GM23338 (cell line): ENCODE data around the gene HACD3. TPM values are rescaled to one million over a fixed set of nuclear protein-coding genes. Genes with fewer than 3 reads are reported as not detected.

Source experiments
- ATAC-seq: fragments of 200-7000 bp; cut with Tn5 transposase; 3 replicates; pipeline ENCODE4 v1.9.1; 2020
- DNase-seq: peaks from one replicate; pipeline ENCODE4 v3.0.0-alpha.2; 2015; ENCODE audit warnings: low spot score
- H2AFZ ChIP-seq: fragments of 200-600 bp; sonication (generic); 2 replicates; pipeline ENCODE4 v1.8.0; 2016; ENCODE audit warnings: antibody characterized with exemption, mild to moderate bottlenecking, moderate library complexity
- H3F3A ChIP-seq: fragments of 200-600 bp; sonication (generic); replicated peaks from 2 replicates; pipeline ENCODE4 v1.8.0; 2017; ENCODE audit warnings: antibody characterized with exemption, mixed run types, low read depth
- H3K27ac ChIP-seq: fragments of 200-600 bp; sonication (generic); 2 replicates; pipeline ENCODE4 v1.6.1; 2016; ENCODE audit warnings: low read depth
- H3K27me3 ChIP-seq: fragments of 200-600 bp; sonication (generic); 2 replicates; pipeline ENCODE4 v1.8.0; 2016; ENCODE audit warnings: mild to moderate bottlenecking, mixed run types, moderate library complexity; ENCODE audit not compliant: insufficient read depth
- H3K36me3 ChIP-seq: fragments of 200-600 bp; sonication (generic); 2 replicates; pipeline ENCODE4 v1.8.0; 2016; ENCODE audit warnings: mild to moderate bottlenecking; ENCODE audit not compliant: insufficient read depth
- H3K4me1 ChIP-seq: fragments of 200-600 bp; sonication (generic); 2 replicates; pipeline ENCODE4 v1.8.0; 2016; ENCODE audit warnings: mild to moderate bottlenecking, moderate library complexity; ENCODE audit not compliant: insufficient read depth
- H3K4me2 ChIP-seq: fragments of 200-600 bp; sonication (generic); 2 replicates; pipeline ENCODE4 v1.7.1; 2017; ENCODE audit warnings: mixed run types
- H3K4me3 ChIP-seq: fragments of 200-600 bp; sonication (generic); 2 replicates; pipeline ENCODE4 v1.6.1; 2016; ENCODE audit warnings: mixed run types
- H3K79me2 ChIP-seq: fragments of 200-600 bp; sonication (generic); replicated peaks from 2 replicates; pipeline ENCODE4 v1.8.0; 2017; ENCODE audit warnings: mild to moderate bottlenecking; ENCODE audit not compliant: insufficient read depth
- H3K9me2 ChIP-seq: fragments of 200-600 bp; sonication (generic); 2 replicates; pipeline ENCODE4 v1.8.0; 2017; ENCODE audit not compliant: insufficient read depth
- H4K20me1 ChIP-seq: fragments of 200-600 bp; sonication (generic); replicated peaks from 2 replicates; pipeline ENCODE4 v1.8.0; 2017; ENCODE audit warnings: mild to moderate bottlenecking; ENCODE audit not compliant: insufficient read depth
- H3K27ac Mint-ChIP-seq: 2 replicates; pipeline ENCODE4 v1.8.0; 2020; ENCODE audit warnings: inconsistent platforms, mild to moderate bottlenecking, moderate library complexity, mixed read lengths
- H3K27me3 Mint-ChIP-seq: 3 replicates; pipeline ENCODE4 v1.8.0; 2022; ENCODE audit warnings: low read depth, mild to moderate bottlenecking, moderate library complexity, mixed read lengths, inconsistent platforms; ENCODE audit not compliant: insufficient read depth, poor library complexity
- H3K36me3 Mint-ChIP-seq: 3 replicates; pipeline ENCODE4 v1.8.0; 2021; ENCODE audit warnings: low read depth, mild to moderate bottlenecking, inconsistent platforms, moderate library complexity, mixed read lengths
- H3K4me1 Mint-ChIP-seq: 3 replicates; pipeline ENCODE4 v1.8.0; 2020; ENCODE audit warnings: mild to moderate bottlenecking, inconsistent platforms, mixed read lengths
- H3K4me3 Mint-ChIP-seq: 3 replicates; pipeline ENCODE4 v1.8.0; 2021; ENCODE audit warnings: moderate library complexity, mild to moderate bottlenecking, inconsistent platforms, mixed read lengths
- H3K9me3 Mint-ChIP-seq: 3 replicates; pipeline ENCODE4 v1.8.0; 2020; ENCODE audit warnings: moderate library complexity, mild to moderate bottlenecking, inconsistent platforms, mixed read lengths
- CREB1 ChIP-seq: fragments of 250-450 bp; sonication (Bioruptor Pico); IDR thresholded peaks from 2 replicates; pipeline ENCODE4 v1.5.0; 2020; ENCODE audit warnings: low read depth, mild to moderate bottlenecking, moderate library complexity
- CTCF ChIP-seq, 2 experiments: fragments of 200-600 bp in 1 of 2; sonication (generic) in 1 of 2; conservative IDR thresholded peaks; 2 replicates each; pipeline versions ENCODE4 v1.5.1 to v1.6.1; 2016 to 2017; ENCODE audit warnings: antibody characterized with exemption in 2 of 2, low read depth in 2 of 2, mild to moderate bottlenecking in 2 of 2, moderate library complexity in 1 of 2
- EZH2 ChIP-seq: fragments of 200-600 bp; sonication (generic); IDR thresholded peaks from one replicate; pipeline ENCODE4 v1.8.0; 2017; ENCODE audit warnings: antibody characterized with exemption, mild to moderate bottlenecking, low read depth; ENCODE audit not compliant: unreplicated experiment
- EZH2phosphoT487 ChIP-seq: fragments of 200-600 bp; sonication (generic); IDR thresholded peaks from one replicate; pipeline ENCODE4 v1.8.1; 2018; ENCODE audit warnings: antibody characterized with exemption; ENCODE audit not compliant: unreplicated experiment
- JUNB ChIP-seq: IDR thresholded peaks from one replicate; pipeline ENCODE4 v1.6.1; 2016; ENCODE audit warnings: antibody characterized with exemption; ENCODE audit not compliant: unreplicated experiment
- NANOG ChIP-seq: IDR thresholded peaks from 2 replicates; pipeline ENCODE4 v1.6.1; 2016; ENCODE audit warnings: antibody characterized with exemption, borderline replicate concordance
- POLR2AphosphoS5 ChIP-seq: IDR thresholded peaks from 2 replicates; pipeline ENCODE4 v1.6.1; 2016; ENCODE audit warnings: antibody characterized with exemption, low read depth
- REST ChIP-seq: IDR thresholded peaks from one replicate; pipeline ENCODE4 v1.6.1; 2018; ENCODE audit warnings: antibody characterized with exemption; ENCODE audit not compliant: unreplicated experiment
- STAT1 ChIP-seq: IDR thresholded peaks from one replicate; pipeline ENCODE4 v1.6.1; 2016; ENCODE audit warnings: antibody characterized with exemption; ENCODE audit not compliant: unreplicated experiment
- ZNF114 ChIP-seq: fragments of 250-450 bp; sonication (Bioruptor Pico); IDR thresholded peaks from 2 replicates; pipeline ENCODE4 v1.5.0; 2020; ENCODE audit warnings: mild to moderate bottlenecking, moderate library complexity
- ZNF331 ChIP-seq: fragments of 250-450 bp; sonication (Bioruptor Pico); IDR thresholded peaks from 2 replicates; pipeline ENCODE4 v1.5.0; 2020; ENCODE audit warnings: low read depth, mild to moderate bottlenecking, moderate library complexity
- polyA plus RNA-seq: library from polyadenylated mRNA; unstranded; fragments of >200 nt; fragmentation: Nextera tagmentation; extraction: Ambion mirVana; gene quantifications from 2 replicates; pipeline ENCODE4 v1.2.1, GENCODE V29; 2016
- total RNA-seq: library from RNA; depleted of rRNA; stranded (reverse); fragments of >200 nt; shearing (Covaris generic); gene quantifications from 2 replicates; pipeline ENCODE4 v1.2.3, GENCODE V29; 2014
- TF ChIP-seq, protein P1 (sequence below): fragments of 250-450 bp; sonication (Bioruptor Pico); IDR thresholded peaks from 2 replicates; pipeline ENCODE4 v1.5.0; 2020; ENCODE audit warnings: mild to moderate bottlenecking, moderate library complexity
- TF ChIP-seq, protein P2 (sequence below): IDR thresholded peaks from 2 replicates; pipeline ENCODE4 v1.6.1; 2016; ENCODE audit warnings: antibody characterized with exemption

HACD3 gene
- total and polyA plus RNA-seq, 2 experiments from 2014 or later: 123 to 131 TPM

DNA sequence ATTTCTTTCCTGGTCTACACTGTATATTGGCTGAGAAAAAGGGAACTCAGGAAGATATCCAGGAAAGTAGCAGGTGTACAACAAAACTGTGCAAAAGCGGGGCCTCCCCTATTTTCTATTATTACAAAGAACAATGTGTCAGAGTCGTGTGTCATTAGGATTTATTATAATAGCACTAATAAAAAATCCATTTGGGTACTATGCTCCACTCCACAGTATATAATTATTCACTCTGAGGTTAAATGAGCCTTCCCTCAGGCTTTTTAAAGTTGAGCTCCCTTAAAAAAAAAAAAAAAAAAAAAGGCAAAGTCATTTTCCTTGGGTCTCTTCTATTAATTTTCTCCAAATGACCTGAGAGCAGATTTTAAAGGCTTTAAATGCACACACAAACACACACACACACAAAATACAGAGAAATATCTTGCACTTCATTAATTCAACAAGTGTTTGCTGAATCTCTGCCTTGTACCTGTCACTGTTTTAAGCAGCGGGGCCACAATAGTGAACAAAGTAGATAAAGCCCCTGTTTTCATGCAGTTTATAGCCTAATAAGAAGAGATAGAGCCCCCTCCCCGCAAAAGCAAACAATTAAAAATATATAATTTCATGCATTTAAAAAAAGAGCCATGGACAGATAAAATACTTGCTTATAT lies 11.5 kb upstream of the HACD3 start:
- no peak for TF ChIP-seq POLR2AphosphoS5
- no peak for TF ChIP-seq ZNF331
- TF ChIP-seq EZH2phosphoT487: no peak
- TF ChIP-seq, protein P1, sequence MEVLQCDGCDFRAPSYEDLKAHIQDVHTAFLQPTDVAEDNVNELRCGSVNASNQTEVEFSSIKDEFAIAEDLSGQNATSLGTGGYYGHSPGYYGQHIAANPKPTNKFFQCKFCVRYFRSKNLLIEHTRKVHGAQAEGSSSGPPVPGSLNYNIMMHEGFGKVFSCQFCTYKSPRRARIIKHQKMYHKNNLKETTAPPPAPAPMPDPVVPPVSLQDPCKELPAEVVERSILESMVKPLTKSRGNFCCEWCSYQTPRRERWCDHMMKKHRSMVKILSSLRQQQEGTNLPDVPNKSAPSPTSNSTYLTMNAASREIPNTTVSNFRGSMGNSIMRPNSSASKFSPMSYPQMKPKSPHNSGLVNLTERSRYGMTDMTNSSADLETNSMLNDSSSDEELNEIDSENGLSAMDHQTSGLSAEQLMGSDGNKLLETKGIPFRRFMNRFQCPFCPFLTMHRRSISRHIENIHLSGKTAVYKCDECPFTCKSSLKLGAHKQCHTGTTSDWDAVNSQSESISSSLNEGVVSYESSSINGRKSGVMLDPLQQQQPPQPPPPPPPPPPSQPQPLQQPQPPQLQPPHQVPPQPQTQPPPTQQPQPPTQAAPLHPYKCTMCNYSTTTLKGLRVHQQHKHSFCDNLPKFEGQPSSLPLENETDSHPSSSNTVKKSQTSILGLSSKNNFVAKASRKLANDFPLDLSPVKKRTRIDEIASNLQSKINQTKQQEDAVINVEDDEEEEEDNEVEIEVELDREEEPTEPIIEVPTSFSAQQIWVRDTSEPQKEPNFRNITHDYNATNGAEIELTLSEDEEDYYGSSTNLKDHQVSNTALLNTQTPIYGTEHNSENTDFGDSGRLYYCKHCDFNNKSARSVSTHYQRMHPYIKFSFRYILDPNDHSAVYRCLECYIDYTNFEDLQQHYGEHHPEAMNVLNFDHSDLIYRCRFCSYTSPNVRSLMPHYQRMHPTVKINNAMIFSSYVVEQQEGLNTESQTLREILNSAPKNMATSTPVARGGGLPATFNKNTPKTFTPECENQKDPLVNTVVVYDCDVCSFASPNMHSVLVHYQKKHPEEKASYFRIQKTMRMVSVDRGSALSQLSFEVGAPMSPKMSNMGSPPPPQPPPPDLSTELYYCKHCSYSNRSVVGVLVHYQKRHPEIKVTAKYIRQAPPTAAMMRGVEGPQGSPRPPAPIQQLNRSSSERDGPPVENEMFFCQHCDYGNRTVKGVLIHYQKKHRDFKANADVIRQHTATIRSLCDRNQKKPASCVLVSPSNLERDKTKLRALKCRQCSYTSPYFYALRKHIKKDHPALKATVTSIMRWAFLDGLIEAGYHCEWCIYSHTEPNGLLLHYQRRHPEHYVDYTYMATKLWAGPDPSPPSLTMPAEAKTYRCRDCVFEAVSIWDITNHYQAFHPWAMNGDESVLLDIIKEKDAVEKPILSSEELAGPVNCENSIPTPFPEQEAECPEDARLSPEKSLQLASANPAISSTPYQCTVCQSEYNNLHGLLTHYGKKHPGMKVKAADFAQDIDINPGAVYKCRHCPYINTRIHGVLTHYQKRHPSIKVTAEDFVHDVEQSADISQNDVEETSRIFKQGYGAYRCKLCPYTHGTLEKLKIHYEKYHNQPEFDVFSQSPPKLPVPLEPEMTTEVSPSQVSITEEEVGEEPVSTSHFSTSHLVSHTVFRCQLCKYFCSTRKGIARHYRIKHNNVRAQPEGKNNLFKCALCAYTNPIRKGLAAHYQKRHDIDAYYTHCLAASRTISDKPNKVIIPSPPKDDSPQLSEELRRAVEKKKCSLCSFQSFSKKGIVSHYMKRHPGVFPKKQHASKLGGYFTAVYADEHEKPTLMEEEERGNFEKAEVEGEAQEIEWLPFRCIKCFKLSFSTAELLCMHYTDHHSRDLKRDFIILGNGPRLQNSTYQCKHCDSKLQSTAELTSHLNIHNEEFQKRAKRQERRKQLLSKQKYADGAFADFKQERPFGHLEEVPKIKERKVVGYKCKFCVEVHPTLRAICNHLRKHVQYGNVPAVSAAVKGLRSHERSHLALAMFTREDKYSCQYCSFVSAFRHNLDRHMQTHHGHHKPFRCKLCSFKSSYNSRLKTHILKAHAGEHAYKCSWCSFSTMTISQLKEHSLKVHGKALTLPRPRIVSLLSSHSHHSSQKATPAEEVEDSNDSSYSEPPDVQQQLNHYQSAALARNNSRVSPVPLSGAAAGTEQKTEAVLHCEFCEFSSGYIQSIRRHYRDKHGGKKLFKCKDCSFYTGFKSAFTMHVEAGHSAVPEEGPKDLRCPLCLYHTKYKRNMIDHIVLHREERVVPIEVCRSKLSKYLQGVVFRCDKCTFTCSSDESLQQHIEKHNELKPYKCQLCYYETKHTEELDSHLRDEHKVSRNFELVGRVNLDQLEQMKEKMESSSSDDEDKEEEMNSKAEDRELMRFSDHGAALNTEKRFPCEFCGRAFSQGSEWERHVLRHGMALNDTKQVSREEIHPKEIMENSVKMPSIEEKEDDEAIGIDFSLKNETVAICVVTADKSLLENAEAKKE (CRISPR knock-in tag): no peak
- TF ChIP-seq REST: no peak
- TF ChIP-seq CREB1 (CRISPR knock-in tag): no peak
- TF ChIP-seq, protein P2, sequence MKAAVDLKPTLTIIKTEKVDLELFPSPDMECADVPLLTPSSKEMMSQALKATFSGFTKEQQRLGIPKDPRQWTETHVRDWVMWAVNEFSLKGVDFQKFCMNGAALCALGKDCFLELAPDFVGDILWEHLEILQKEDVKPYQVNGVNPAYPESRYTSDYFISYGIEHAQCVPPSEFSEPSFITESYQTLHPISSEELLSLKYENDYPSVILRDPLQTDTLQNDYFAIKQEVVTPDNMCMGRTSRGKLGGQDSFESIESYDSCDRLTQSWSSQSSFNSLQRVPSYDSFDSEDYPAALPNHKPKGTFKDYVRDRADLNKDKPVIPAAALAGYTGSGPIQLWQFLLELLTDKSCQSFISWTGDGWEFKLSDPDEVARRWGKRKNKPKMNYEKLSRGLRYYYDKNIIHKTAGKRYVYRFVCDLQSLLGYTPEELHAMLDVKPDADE: no peak
- TF ChIP-seq ZNF114: no peak
- no peak for TF ChIP-seq NANOG
- no peak for TF ChIP-seq JUNB
- TF ChIP-seq EZH2: no peak
- TF ChIP-seq CTCF (conservative IDR thresholded peaks at IDR 0.05; ENCODE audit: low read depth in 2 of 2): no peak
- TF ChIP-seq STAT1: no peak

More for the DNA sequence above, 11.5 kb upstream of the HACD3 start:
- no peaks in the 10 kb centered on the region for H3K9me3 Mint-ChIP-seq
- H3K4me2 ChIP-seq: no peak overlapping the region
- no peak for DNase-seq
- peaks cover 26% of the 10 kb centered on the region for H3K79me2 ChIP-seq
- peaks cover 6% of the 10 kb centered on the region; the same call in 1 of the 2 replicates for H3F3A ChIP-seq
- H3K27me3 ChIP-seq: no peaks in the 10 kb centered on the region
- H4K20me1 ChIP-seq: peaks cover 13% of the 10 kb centered on the region
- no peak overlapping the region for H3K27ac ChIP-seq
- no peak overlapping the region for H3K27ac Mint-ChIP-seq
- no peak for ATAC-seq
- H3K27me3 Mint-ChIP-seq: peaks cover 3% of the 10 kb centered on the region
- no peaks in the 10 kb centered on the region; the same call in 1 of the 2 replicates for H3K36me3 ChIP-seq
- H3K4me1 ChIP-seq: peaks cover 7% of the 10 kb centered on the region
- peaks cover 7% of the 10 kb centered on the region; the same call in 2 of the 3 replicates for H3K4me1 Mint-ChIP-seq
- H3K4me3 ChIP-seq: no peak overlapping the region
- H3K36me3 Mint-ChIP-seq: peaks cover 6% of the 10 kb centered on the region
- no peak overlapping the region for H2AFZ ChIP-seq
- H3K9me2 ChIP-seq: no peaks in the 10 kb centered on the region
- H3K4me3 Mint-ChIP-seq: no peak overlapping the region
